Panc1 (cell line): ENCODE measurements around the gene RBM47. TPM values are rescaled to one million over a fixed set of nuclear protein-coding genes. Genes with fewer than 3 reads are reported as not detected.

Source experiments
- ATAC-seq: fragments of 200-7000 bp; cut with Tn5 transposase; 2 replicates; pipeline ENCODE4 v1.9.1; 2020; ENCODE audit warnings: mild to moderate bottlenecking, moderate library complexity
- BruUV-seq: library from RNA; stranded (reverse); fragments of 400-500 nt; replicated peaks from 2 replicates; lab custom pipeline; 2021; lab: Mats Ljungman, UMichigan
- CTCF ChIA-PET: fragments of 300-600 bp; sonication (Branson Sonifier 250); formaldehyde crosslinking; loops from one replicate; lab custom pipeline; 2022; ENCODE audit warnings: antibody characterized with exemption; lab: Charles Lee
- POLR2A ChIA-PET: fragments of 300-600 bp; sonication (Branson Sonifier 250); formaldehyde crosslinking; loops from one replicate; lab custom pipeline; 2022; ENCODE audit warnings: antibody characterized with exemption; lab: Charles Lee
- DNase-seq: peaks from one replicate; pipeline ENCODE4 v3.0.0-alpha.2; 2010; ENCODE audit warnings: low read depth, low spot score
- H3K27ac ChIP-seq: 2 replicates; pipeline ENCODE4 v1.5.1; 2011; ENCODE audit warnings: mild to moderate bottlenecking, low read length, inconsistent platforms
- H3K27me3 ChIP-seq: fragments of 200-500 bp; sonication (Bioruptor generic); 2 replicates; pipeline ENCODE4 v1.6.0; 2014; ENCODE audit warnings: low read length, inconsistent platforms; ENCODE audit not compliant: control insufficient read depth, insufficient read depth
- H3K36me3 ChIP-seq: fragments of 200-500 bp; sonication (Bioruptor generic); 2 replicates; pipeline ENCODE4 v1.5.1; 2014; ENCODE audit warnings: inconsistent platforms, mild to moderate bottlenecking, low read length, moderate library complexity; ENCODE audit not compliant: control insufficient read depth, insufficient read depth
- H3K4me1 ChIP-seq: 2 replicates; pipeline ENCODE4 v1.5.1; 2011; ENCODE audit warnings: inconsistent platforms, mild to moderate bottlenecking, low read length, moderate library complexity; ENCODE audit not compliant: control insufficient read depth, insufficient read depth
- H3K4me3 ChIP-seq, 2 experiments: 2 replicates each; pipeline ENCODE4 v1.5.1; 2011 to 2012; ENCODE audit warnings: low read depth in 2 of 2, low read length in 2 of 2, mild to moderate bottlenecking in 2 of 2, inconsistent platforms in 1 of 2, moderate library complexity in 1 of 2
- H3K9me3 ChIP-seq: fragments of 200-500 bp; sonication (Bioruptor generic); 2 replicates; pipeline ENCODE4 v1.5.1; 2014; ENCODE audit warnings: low read depth, mild to moderate bottlenecking, inconsistent platforms, low read length, moderate library complexity; ENCODE audit not compliant: control insufficient read depth, insufficient read depth
- CTCF ChIP-seq: fragments of 450-650 bp; IDR thresholded peaks from 2 replicates; pipeline ENCODE4 v1.5.1; 2017; ENCODE audit warnings: mild to moderate bottlenecking
- POLR2AphosphoS5 ChIP-seq: IDR thresholded peaks from 2 replicates; pipeline ENCODE4 v1.6.1; 2012; ENCODE audit warnings: mild to moderate bottlenecking, low read depth, low read length, moderate library complexity
- REST ChIP-seq, 2 experiments: IDR thresholded peaks; 2 replicates each; pipeline ENCODE4 v1.6.1; 2011 to 2012; ENCODE audit warnings: low read depth in 2 of 2, control low read depth in 1 of 2, low read length in 1 of 2, mild to moderate bottlenecking in 1 of 2, moderate library complexity in 1 of 2; ENCODE audit not compliant: insufficient read depth in 1 of 2
- SIN3A ChIP-seq: IDR thresholded peaks from 2 replicates; pipeline ENCODE4 v1.6.1; 2012; ENCODE audit warnings: low read depth, mild to moderate bottlenecking, low read length, moderate library complexity, borderline replicate concordance; ENCODE audit not compliant: insufficient read depth
- TCF7L2 ChIP-seq: IDR thresholded peaks from 2 replicates; pipeline ENCODE4 v1.6.1; 2011; ENCODE audit warnings: mild to moderate bottlenecking, low read depth, low read length, inconsistent platforms
- in situ Hi-C: cut with HindIII; loops from 2 replicates; pipeline ENCODE4 v1.10.0; 2016; ENCODE audit warnings: low sequenced_read_pairs, low pct_unique_long_range_greater_than_20kb
- intact Hi-C: fragments of 100-400 bp; cut with micrococcal nuclease; formaldehyde crosslinking; loops from one replicate; pipeline ENCODE4 v1.10.0; 2022; ENCODE audit not compliant: unreplicated experiment
- total RNA-seq: library from RNA; stranded (reverse); gene quantifications from one replicate; pipeline ENCODE4 v1.2.1, GENCODE V29; 2021; ENCODE audit not compliant: unreplicated experiment

RBM47 gene
- total RNA-seq, 1 experiment from 2014 or later = 2.0 TPM

- Histone ChIP-seq H3K27ac (no peak overlapping the region), H3K4me1 (no peaks in the 10 kb centered on the region), H3K9me3 (no peaks in the 10 kb centered on the region), H3K36me3 (no peaks in the 10 kb centered on the region), H3K4me3 (no peak overlapping the region), H3K27me3 (no peaks in the 10 kb centered on the region)
- ChIA-PET CTCF (no interaction called here), POLR2A (no interaction called here)
- no TSS peak for BruUV-seq
- ATAC-seq = no peak
- TF ChIP-seq REST (IDR thresholded peaks at IDR 0.05; ENCODE audit: insufficient read depth in 1 of 2, low read depth in 2 of 2, low read length in 1 of 2) (no peak), SIN3A (no peak)
- no peak for DNase-seq
- in situ Hi-C loops (no loop called here), intact Hi-C loops (no loop called here)
Observed at GRCh38 chr4:40665842-40666241, 36.2 kb upstream of the RBM47 start.

DNA sequence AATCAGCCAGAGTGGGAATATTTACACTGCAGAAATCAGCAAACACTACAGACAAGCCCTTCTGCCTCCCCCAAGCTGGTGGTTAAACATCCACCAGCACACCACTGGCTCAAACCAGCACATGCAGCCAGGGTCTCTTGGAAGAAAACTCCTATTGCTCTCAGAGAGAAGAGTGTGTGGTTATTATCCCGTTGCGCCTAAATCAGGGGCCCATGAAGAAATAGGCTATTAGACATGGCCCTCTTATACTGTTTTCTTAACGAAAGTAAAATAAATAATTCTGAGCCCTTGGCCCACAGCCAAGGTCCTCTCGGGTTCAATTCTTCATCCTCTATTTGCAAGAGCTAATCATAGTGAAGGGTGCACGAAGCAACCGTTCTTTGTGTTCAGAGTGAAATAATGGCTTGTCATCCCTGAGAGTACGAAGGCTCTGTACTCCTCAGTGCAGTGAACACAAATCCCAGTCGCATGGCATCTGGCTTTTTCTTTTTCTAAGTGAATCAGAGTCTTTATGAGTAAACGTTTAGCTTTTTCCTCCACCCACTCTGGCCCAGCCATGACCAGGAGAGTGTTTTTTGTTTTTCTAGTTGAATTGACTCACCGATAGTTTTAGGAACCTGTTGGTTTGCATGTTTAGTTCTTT lies 33.4 kb upstream of the RBM47 start:
- BruUV-seq = no TSS peak
- TF ChIP-seq CTCF (no peak), POLR2AphosphoS5 (no peak), REST (IDR thresholded peaks at IDR 0.05; ENCODE audit: insufficient read depth in 1 of 2, low read depth in 2 of 2, low read length in 1 of 2) (no peak), SIN3A (no peak), TCF7L2 (no peak)
- in situ Hi-C loops (no loop called here), intact Hi-C loops (no loop called here)
- Histone ChIP-seq H3K27ac (no peak overlapping the region), H3K4me3 (no peak overlapping the region), H3K27me3 (no peaks in the 10 kb centered on the region), H3K36me3 (no peaks in the 10 kb centered on the region), H3K4me1 (no peaks in the 10 kb centered on the region), H3K9me3 (no peaks in the 10 kb centered on the region)
- ChIA-PET CTCF (no interaction called here), POLR2A (no interaction called here)
- ATAC-seq (no peak), DNase-seq (no peak)
